ENCODE results near the gene FMNL1.
"Not testable (repeated sequence)": the region's sequence is repeated elsewhere in the genome, so short reads cannot be mapped to it uniquely, and the experiment has no call there.

Gene FMNL1, protein sequence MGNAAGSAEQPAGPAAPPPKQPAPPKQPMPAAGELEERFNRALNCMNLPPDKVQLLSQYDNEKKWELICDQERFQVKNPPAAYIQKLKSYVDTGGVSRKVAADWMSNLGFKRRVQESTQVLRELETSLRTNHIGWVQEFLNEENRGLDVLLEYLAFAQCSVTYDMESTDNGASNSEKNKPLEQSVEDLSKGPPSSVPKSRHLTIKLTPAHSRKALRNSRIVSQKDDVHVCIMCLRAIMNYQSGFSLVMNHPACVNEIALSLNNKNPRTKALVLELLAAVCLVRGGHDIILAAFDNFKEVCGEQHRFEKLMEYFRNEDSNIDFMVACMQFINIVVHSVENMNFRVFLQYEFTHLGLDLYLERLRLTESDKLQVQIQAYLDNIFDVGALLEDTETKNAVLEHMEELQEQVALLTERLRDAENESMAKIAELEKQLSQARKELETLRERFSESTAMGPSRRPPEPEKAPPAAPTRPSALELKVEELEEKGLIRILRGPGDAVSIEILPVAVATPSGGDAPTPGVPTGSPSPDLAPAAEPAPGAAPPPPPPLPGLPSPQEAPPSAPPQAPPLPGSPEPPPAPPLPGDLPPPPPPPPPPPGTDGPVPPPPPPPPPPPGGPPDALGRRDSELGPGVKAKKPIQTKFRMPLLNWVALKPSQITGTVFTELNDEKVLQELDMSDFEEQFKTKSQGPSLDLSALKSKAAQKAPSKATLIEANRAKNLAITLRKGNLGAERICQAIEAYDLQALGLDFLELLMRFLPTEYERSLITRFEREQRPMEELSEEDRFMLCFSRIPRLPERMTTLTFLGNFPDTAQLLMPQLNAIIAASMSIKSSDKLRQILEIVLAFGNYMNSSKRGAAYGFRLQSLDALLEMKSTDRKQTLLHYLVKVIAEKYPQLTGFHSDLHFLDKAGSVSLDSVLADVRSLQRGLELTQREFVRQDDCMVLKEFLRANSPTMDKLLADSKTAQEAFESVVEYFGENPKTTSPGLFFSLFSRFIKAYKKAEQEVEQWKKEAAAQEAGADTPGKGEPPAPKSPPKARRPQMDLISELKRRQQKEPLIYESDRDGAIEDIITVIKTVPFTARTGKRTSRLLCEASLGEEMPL

DNA sequence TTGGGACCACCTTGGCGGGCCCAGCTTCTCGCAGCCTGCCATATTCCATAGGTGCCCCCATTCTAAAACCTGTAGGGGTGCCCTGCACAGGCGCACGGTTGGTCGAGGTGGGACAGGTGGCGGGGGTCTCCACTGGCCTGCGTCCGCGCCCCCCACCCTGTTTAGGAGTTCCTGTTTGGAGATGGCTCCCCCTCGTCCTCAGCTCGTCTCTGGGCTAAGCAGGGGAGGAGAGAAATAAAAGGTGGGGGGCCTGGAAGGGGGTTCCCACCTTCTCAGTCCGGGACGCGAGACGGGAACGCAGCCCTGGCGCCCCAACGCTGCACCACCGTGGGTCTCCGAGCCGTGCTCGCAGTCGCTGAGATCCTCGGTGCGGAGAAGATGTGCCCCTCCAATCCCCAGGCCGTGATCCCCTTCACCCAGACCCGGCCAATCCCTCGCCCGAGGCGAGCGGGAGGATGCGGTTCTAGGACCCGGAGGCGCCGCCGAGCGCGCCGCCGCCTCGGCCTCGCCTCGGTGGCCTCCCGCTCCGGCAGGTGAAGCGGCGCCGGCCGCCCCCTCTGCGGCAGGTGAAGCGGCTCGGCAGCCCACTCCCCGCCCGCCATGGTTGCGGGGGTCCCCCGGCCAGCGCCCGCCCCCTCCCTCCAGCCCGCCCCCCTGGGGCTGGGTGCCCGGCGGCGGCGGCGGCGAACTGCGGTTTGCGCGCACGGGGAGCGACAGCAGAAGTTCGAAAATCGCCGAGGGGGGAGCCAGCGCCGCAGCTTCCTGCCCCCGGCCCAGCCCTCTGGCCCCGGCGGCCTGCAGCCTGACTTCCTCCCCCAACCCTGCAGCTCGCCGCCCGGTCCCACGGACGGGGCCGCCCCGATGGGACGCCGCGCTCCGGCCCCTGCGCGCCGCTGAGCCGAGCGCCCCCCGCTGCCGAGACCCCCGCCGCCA lies at the start of gene FMNL1:
FMNL1 (plus strand) TSS at position 805 of the 933 bp plus-strand sequence. CDS start 240 bp downstream, outside the sequence.
- DNase-seq, result no peak

DNA sequence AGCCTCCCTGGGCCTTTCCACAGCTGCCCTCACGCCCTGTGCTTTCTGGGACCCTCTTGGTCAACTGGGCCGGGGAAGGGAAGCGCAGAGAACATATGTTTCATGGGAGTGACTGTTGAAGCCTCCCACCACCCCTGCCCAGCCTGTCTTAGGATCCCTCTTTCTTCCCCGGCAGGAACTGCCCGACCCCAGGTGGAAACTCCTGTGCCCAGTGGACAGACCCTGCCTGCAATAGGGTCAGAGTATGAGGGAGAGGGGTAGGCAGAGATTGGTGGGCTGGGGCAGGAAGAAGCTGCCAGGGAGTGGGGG lies 49.5 kb upstream of the FMNL1 start:
- DNase-seq, result no peak

DNA sequence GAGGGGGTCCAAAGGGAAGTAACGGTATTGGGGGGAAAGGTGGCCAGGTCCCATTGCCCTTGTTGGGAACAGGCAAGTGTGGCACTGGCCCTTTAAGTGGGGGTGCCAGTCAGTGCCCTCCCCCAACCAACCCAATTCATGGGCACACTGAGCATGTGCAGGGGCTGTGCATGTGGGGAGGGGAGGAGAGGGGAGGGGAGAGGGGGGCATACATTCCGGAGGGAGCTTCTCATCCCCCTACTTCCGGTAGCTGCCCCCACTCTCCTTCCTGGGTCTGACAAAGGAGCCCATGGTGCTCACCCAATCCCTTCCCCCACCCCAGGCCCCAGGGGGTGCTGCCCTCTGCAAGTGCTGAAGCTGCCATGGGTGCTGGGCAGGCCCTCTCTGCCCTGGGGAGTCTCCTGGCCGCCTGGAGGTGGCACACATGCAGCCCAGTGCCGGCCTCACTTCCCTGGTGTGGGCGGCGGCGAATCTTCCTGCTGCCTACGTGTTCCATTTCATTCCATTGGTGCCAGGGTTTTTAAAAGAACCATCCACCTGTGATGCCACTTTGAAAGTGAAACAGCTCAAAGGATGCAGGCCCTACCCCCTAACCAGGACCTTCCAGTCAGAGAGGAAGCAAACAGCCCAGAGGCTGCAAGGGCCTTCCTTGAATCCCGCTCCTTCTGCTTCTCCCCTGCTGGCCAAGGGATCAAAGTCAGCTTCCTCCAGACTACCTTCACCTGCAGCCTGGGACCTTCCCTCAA lies 49.0 kb upstream of the FMNL1 start:
- peak; percentile 35 for DNase-seq

DNA sequence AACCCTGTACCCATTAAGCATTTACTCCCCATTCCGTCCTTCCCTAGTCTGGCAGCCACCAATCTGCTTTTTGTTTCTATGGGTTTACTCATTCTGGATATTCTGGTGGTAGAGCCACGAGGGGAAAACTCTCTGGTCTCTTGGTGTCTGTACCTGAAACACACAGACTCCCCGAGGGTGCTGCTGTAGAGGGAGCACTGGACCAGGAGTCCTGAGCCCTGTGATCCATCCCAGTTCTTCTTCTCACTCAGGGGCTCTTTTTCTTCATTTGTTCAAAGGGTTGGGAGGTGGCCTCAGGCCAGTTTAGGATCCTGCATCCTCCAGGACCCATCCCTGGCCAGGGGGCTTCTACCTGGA lies 45.9 kb upstream of the FMNL1 start:
- no peak for DNase-seq

DNA sequence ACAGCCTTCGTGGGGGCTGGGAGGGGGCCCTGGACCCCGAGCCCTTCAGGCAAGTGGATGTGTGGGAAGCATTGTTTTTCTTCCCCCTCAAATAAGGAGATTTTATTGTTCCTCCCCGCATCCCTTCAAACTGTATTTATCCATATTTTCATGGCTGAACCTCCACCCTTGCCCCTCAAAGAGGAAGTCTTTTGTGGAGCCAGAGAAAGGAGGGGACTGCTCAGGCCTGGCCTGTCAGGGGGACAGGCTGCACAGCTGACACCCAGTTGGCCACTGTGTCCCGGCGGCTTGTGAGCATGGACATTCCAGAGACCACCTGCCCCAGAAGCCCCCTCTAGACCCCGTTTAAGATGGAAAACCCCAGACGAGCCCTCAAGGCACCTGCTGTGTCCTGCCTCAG lies 44.1 kb upstream of the FMNL1 start:
- no peak for DNase-seq

DNA sequence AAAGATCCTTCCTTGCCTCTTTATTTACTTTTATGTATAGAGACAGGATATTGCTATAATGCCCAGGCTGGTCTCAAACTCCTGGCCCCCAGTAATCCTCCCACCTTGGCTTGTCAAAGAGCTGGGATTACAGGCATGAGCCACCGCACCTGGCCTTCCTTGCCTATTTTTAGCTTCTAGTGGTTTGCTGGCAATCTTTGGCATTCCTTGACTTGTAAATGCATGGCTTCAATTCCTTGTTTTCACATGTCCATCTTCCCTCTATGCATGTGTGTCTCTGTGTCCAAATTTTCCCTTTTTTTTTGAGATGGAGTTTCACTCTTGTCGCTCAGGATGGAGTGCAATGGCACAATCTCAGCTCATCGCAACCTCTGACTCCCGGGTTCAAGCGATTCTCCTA lies 37.5 kb upstream of the FMNL1 start:
- no peak for DNase-seq

DNA sequence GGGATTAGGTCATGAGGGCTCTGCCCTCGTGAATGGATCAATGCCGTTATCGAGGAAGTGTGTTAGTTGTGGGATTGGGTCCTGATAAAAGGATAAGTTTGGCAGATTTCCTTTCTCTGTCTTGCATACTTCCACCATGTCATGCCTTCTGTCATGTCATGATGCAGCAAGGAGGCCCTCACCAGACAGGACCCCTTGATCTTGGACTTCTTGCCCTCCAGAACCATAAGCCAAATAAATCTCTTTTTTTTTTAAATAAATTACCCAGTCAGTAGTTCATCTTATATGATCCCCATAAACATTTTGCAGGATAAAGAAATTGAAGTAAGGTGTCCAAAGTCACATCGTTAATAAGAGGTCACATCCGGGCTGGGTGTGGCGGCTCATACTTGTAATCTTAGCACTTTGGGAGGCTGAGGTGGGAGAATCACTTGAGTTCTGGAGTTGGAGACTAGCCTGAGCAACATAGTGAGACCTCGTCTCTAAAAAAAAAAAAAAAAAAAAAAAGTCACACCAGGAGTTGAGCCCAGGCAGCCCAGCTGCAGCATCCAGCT lies 34.8 kb upstream of the FMNL1 start:
- DNase-seq, result no peak

DNA sequence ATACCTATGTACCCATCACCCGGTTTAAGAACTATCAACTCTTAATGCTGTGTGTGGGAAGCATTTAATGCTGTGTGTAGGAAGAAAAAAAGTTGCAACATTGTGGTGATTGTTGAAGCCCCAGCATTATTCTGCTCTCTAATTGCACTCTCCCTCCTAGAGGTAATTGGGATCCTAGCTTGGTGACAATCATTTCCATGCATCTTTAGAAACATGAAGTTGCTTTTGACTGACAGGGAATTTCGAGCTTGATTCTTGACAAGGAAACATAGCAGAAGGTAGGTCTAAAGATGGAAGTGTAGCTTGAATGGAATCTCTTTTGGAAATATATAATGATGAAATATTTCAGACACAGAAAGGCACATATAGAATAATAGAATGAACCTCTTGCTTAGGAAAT lies 32.7 kb upstream of the FMNL1 start:
- no peak for DNase-seq

DNA sequence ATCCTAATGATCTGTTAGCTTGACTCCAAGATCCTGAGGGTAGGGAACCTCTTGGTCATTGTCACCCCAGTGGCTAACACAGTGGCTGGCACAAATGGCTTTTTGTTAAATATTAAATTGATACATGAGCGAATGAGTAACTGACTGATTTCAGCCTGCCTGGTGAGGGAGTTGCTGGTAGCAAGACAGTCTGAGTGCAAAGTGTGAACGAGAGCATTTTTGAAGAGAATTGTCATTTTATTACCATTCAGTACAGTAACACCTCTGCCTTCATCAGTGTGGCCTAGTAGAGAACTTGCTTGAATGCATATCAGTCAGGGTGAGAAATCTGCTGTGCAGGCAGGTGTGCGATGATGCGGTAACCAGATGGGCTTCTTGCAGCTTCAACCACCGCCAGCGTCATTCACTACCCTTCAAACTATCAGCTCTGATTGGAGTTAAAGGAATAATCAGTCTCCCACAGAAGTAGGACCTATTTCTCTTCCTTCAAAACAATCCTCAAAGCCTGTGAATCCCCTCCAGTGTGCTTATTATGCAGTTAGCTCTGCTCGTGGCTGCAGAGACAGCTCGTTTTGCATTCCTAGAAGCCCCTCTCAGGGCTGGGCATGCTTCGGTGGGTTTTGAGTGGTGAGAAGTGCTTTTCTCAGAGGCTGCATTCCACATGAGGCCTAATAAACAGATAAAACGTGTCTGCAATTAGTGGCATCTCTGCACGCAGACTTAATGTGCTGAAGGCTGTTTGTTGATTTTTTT lies 31.0 kb upstream of the FMNL1 start:
- DNase-seq, result no peak

DNA sequence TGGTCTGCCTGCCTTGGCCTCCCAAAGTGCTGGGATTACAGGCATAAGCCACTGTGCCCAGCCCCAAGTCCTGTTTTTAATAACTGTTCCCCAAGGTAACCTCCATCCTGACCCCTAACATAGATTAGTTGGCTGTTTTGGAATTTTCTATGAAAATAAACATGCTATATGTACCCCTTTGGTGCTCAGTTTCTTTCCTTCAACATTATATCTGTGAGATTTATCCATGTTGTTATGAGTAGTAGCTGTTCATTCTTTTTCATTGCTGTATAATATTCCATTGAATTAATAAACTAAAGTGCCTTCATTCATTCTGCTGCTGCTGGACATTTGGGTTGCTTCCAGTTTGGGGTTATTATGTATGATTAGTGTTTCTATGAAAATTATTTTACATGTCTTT lies 26.3 kb upstream of the FMNL1 start:
- no peak for DNase-seq

DNA sequence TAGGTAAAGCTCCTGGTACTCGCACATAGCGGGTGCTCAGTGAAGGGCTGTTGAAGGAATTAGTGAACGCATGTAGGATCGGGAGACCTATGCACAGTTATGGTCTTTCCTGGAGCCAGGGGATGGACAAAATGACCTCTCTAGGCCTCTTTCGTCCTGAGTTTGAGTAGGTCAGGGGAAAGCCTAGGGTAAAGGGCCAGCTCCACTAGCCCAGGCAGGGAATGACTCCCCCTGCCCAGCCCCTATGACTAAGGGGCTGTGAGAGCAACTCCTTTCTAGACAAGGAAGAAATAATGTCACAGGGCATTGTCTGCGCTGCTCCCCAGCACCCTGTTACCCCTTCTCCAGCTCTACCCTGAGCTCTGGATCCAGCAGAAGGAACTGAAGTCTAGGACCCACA lies 24.6 kb upstream of the FMNL1 start:
- no peak for DNase-seq

DNA sequence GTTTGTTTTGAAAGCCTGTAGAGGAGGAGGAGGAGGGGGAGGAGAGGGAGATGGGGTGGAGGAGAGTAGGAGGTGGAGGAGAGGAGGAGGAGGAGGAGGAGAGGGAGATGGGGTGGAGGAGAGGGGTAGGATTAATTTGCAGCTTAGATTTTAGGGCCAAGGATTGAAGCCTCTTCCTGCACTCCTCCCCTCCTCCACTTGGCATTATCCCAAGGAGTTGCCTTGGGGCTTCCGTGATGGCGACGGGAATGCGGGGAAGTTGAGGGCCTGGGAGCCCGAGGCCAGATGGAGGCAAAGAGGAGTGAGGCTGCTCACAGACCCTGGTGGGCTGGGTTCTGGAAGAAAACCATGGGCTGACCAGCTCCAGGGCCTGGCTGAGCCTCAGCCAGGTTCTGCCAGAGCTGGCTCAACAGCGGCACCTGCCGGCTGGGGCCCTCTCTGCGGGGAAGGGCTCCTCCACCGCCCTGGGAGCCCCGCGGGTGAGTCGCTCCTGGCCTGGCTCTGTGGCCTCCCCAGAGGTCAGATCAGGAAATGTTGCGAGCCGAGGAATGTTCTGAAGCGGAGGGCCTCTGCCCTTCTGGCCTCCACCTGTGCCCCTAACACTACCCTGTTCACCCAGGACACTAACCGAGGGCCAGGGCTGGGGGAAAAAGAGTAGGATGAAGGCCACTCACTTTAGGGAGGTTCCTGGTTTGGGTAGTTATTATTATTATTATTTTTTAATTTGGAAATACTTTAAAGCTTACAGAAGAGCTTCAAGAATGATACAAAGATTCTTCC lies 23.9 kb upstream of the FMNL1 start:
- DNase-seq, result peak; percentile 92

DNA sequence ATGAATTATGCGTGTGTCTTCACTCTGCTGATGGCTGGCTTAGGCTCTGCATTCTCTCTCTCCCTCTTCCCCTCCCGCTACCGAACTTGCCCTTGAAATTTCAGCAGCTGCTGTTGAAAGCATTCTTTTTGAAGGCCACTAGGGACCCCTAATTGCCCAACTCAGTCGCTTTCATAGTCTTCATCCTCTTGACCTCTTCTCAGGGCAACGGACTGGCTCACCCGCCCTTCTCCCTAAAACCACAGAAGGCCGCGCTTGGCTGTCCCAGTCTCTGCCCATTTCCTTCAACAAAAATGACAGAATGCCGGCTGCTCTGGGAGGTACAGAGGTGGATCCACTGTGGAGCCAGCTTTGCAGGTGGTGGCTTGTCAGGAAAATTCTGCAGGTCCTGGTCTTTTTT lies 21.0 kb upstream of the FMNL1 start:
- no peak for DNase-seq

DNA sequence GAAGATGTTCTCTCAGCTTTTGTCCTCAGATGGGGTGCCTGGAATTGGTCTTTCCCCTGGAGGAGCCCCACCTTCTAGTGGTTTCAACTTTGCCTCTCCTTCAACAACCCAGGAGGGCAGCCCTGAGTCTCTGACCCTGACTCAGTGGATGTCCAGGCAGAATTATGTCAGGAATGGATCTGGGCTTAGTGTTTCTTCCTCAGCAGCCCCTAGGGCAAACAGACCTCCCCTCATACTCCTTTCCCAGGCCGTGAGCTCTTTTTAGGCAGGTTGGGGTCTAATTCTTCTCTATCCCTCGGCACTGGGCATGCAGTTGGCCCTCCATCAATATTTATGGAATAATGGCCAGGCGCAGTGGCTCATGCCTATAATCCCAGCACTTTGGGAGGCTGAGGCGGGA lies 20.2 kb upstream of the FMNL1 start:
- DNase-seq, result no peak

DNA sequence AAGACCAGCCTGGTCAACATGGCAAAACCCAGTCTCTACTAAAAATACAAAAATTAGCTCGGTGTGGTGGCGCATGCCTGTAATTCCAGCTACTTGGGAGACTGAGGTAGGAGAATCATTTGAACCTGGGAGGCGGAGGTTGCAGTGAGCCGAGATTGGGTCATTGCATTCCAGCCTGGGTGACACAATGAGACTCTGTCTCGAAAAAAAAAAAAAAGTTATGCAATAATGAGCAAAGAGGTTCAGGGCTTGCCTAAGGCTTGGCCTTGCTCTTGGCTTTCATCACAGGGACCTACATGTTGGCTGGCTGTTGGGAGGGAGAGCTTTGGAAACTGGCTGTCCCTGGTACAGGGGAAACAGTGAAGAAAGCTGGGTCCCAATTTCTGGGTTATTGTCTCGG lies 19.8 kb upstream of the FMNL1 start:
- not testable (repeated sequence) for DNase-seq

DNA sequence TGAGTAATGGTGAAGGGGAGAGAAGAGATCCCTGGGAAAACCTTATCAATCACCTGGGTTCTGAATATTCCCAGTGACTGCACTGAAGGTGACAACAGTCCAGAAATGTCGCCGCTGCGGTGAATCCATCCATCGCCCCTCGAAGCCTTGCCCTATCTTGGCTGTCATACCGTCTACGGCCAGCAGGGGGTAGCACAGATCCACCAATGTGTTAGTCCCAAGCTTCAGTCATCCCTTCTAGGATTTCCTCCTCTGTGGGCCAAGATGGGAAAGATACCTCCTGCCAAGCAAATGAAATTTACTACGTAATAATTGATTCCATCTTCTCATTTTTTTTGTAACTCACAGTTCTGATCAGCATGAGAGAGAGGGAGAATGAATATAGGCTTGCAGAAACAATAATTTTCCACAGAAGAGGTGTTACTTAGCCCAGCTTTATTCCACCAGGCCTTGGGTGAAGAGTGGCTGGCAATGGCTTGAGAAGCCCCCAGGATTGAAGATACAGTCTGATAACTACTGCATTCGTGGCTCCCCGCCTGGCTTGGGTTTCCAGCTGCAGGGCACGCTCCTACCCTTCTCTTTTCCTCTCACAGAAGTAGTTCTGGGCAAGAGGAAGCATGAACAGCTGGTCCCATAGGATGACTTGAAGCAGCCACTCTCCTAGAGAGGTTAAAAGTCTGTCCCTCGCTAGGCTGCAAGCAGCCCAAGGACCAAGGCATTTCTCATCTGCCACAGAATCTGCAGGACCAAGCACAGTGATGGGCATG lies 2.6 kb upstream of the FMNL1 start:
- peak; percentile 68 for DNase-seq

DNA sequence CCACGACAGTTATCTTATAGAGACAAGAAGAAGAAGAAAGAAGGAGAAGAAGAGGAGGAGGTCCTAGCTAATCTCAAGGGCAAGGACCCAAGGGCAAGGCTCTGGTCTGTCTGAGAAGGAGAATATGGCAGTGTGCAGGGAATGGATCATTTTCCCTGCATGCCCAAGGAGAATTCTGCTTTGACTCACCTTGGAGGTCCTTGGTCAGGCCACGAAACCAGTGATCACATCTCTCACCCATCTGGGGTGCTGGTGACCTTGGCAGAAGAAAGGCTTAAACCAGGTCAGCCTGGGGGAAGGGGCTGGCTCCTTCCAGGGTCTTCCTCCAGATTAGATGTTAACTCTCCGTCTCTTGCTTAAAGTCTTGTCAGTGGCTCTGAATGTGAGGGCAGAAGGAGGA lies 1.6 kb upstream of the FMNL1 start:
- no peak for DNase-seq

DNA sequence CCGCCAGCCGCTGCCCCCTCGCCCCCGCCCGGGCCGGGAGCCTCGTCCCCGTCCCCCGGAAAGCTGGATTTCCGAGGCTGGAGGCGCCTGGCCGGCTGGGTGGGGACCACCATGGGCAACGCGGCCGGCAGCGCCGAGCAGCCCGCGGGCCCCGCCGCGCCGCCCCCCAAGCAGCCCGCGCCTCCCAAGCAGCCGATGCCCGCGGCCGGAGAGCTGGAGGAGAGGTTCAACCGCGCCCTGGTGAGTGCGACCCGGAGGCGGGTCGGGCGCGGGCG lies 266 bp downstream of the FMNL1 start:
- DNase-seq, result no peak

DNA sequence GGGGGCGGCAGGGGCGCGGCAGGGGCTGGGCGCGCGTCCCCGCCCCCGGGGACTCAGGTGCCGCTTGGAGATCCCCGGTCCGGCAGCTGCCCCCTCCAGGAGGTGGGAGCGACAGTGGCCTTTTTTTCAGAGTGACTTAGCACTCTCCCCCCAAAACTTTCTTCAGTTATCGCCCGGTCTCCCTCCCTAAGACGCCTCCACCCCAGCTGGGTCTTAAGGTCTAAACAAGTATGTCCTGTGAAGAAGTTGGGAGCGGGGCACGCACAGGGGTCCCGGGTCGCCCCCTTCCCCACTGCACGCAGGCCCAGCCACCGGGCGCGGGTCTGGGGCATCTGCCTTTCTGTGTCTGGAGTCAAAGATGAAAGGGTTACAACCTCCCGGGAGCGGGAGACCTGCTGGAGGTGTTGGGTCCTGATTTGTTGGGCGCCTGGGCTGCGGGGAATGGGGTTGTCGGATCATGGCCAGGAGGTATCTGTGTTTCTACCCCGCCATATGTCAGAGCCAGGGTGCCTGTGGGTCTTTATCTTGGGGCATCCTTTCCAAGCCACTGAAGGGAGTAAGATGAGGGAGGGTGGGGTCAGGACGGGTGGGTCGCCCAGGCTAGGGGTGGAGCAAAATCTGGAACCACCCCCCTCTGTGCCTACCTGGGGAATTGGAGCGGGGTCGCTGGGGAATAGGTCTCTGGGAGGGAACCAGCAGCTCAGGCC lies 757 bp downstream of the FMNL1 start:
- DNase-seq, result no peak
